Astrocyte (in vitro differentiated cells and primary cell): ENCODE measurements around the gene NPFFR1. TPM values are rescaled to one million over a fixed set of nuclear protein-coding genes. Genes with fewer than 3 reads are reported as not detected.

Source experiments
- DNase-seq: peaks from one replicate; pipeline ENCODE4 v3.0.0-alpha.2; 2010; ENCODE audit warnings: low read depth
- FAIRE-seq: peaks from 2 replicates; lab custom pipeline; 2011; peaks lifted over from hg19 to GRCh38; lab: Jason Lieb, UNC
- H2AFZ ChIP-seq: 2 replicates; pipeline ENCODE4 v1.6.0; 2012; ENCODE audit warnings: low read depth, low read length, inconsistent platforms
- H3K27ac ChIP-seq: 2 replicates; pipeline ENCODE4 v1.5.1; 2011; ENCODE audit warnings: low read depth, low read length, inconsistent platforms
- H3K27me3 ChIP-seq: 2 replicates; pipeline ENCODE4 v1.6.0; 2011; ENCODE audit warnings: low read length, inconsistent platforms; ENCODE audit not compliant: insufficient read depth
- H3K36me3 ChIP-seq: 2 replicates; pipeline ENCODE4 v1.5.1; 2011; ENCODE audit warnings: low read length, inconsistent platforms; ENCODE audit not compliant: insufficient read depth
- H3K4me1 ChIP-seq: 2 replicates; pipeline ENCODE4 v1.5.1; 2011; ENCODE audit warnings: low read length, inconsistent platforms; ENCODE audit not compliant: insufficient read depth
- H3K4me2 ChIP-seq: 2 replicates; pipeline ENCODE4 v1.6.0; 2012; ENCODE audit warnings: low read length, inconsistent platforms
- H3K4me3 ChIP-seq: 2 replicates; pipeline ENCODE4 v1.5.1; 2011; ENCODE audit warnings: low read depth, mild to moderate bottlenecking, low read length, inconsistent platforms; ENCODE audit not compliant: insufficient read depth
- H3K79me2 ChIP-seq: 2 replicates; pipeline ENCODE4 v1.6.0; 2012; ENCODE audit warnings: mild to moderate bottlenecking, low read length, inconsistent platforms; ENCODE audit not compliant: insufficient read depth
- H3K9ac ChIP-seq: 2 replicates; pipeline ENCODE4 v1.6.0; 2012; ENCODE audit warnings: mild to moderate bottlenecking, low read length, inconsistent platforms
- H3K9me3 ChIP-seq: 2 replicates; pipeline ENCODE4 v1.5.1; 2012; ENCODE audit warnings: low read depth, mild to moderate bottlenecking, low read length, inconsistent platforms; ENCODE audit not compliant: insufficient read depth
- H4K20me1 ChIP-seq: 2 replicates; pipeline ENCODE4 v1.6.0; 2012; ENCODE audit warnings: low read length, inconsistent platforms; ENCODE audit not compliant: insufficient read depth
- H3K27ac Mint-ChIP-seq: one replicate; pipeline ENCODE4 v1.8.0; 2021; ENCODE audit warnings: mild to moderate bottlenecking, mixed read lengths; ENCODE audit not compliant: unreplicated experiment
- H3K27me3 Mint-ChIP-seq: one replicate; pipeline ENCODE4 v1.8.0; 2021; ENCODE audit warnings: low read depth, mixed read lengths; ENCODE audit not compliant: unreplicated experiment
- H3K36me3 Mint-ChIP-seq: one replicate; pipeline ENCODE4 v1.8.0; 2021; ENCODE audit warnings: low read depth, mixed read lengths; ENCODE audit not compliant: unreplicated experiment
- H3K4me1 Mint-ChIP-seq: one replicate; pipeline ENCODE4 v1.8.0; 2021; ENCODE audit warnings: low read depth, mixed read lengths; ENCODE audit not compliant: unreplicated experiment
- H3K4me3 Mint-ChIP-seq: one replicate; pipeline ENCODE4 v1.8.0; 2021; ENCODE audit warnings: mild to moderate bottlenecking, moderate library complexity, mixed read lengths; ENCODE audit not compliant: unreplicated experiment
- H3K9me3 Mint-ChIP-seq: one replicate; pipeline ENCODE4 v1.8.0; 2021; ENCODE audit warnings: mild to moderate bottlenecking, mixed read lengths; ENCODE audit not compliant: unreplicated experiment
- CTCF ChIP-seq: IDR thresholded peaks from 2 replicates; pipeline ENCODE4 v1.5.1; 2011; ENCODE audit warnings: low read depth, mild to moderate bottlenecking, inconsistent platforms, low read length, moderate library complexity; ENCODE audit not compliant: insufficient read depth
- EZH2 ChIP-seq: IDR thresholded peaks from 2 replicates; pipeline ENCODE4 v1.6.1; 2012; ENCODE audit warnings: mild to moderate bottlenecking, low read length, inconsistent platforms; ENCODE audit not compliant: insufficient read depth
- total RNA-seq: library from RNA; stranded (reverse); gene quantifications from 2 replicates; pipeline ENCODE4 v1.2.1, GENCODE V29; 2021

NPFFR1 gene
- total RNA-seq, 1 donor from 2014 or later, result not detected

- TF ChIP-seq CTCF, result no peak
- no peak for TF ChIP-seq EZH2
- Histone ChIP-seq H3K4me1 (peaks cover 12% of the 10 kb centered on the region), H3K9ac (no peak overlapping the region), H3K79me2 (no peaks in the 10 kb centered on the region), H3K4me2 (no peak overlapping the region), H4K20me1 (peaks cover 11% of the 10 kb centered on the region), H3K9me3 (peaks cover 3% of the 10 kb centered on the region), H2AFZ (no peak overlapping the region), H3K4me3 (no peak overlapping the region), H3K27ac (no peak overlapping the region), H3K36me3 (no peaks in the 10 kb centered on the region), H3K27me3 (no peaks in the 10 kb centered on the region)
- DNase-seq (peak; percentile 13), FAIRE-seq (no peak)
- H3K36me3 Mint-ChIP-seq, result no peaks in the 10 kb centered on the region
- no peak overlapping the region for H3K27ac Mint-ChIP-seq
- no peak overlapping the region for H3K4me3 Mint-ChIP-seq
- H3K9me3 Mint-ChIP-seq, result peaks cover 3% of the 10 kb centered on the region
- H3K4me1 Mint-ChIP-seq, result peaks cover 25% of the 10 kb centered on the region
- peaks cover 4% of the 10 kb centered on the region for H3K27me3 Mint-ChIP-seq
These were observed 45.2 kb upstream of the NPFFR1 start for GRCh38 chr10:70328967-70329366.

- Histone ChIP-seq H2AFZ (no peak overlapping the region), H3K9ac (no peak overlapping the region), H3K4me1 (peaks cover 12% of the 10 kb centered on the region), H3K27me3 (no peaks in the 10 kb centered on the region), H4K20me1 (peaks cover 8% of the 10 kb centered on the region), H3K79me2 (no peaks in the 10 kb centered on the region), H3K9me3 (no peaks in the 10 kb centered on the region), H3K4me2 (no peak overlapping the region), H3K27ac (no peak overlapping the region), H3K4me3 (no peak overlapping the region), H3K36me3 (no peaks in the 10 kb centered on the region)
- no peak for TF ChIP-seq EZH2
- no peak for TF ChIP-seq CTCF
- Mint-ChIP-seq H3K27ac (no peak overlapping the region), H3K9me3 (peaks cover 3% of the 10 kb centered on the region), H3K36me3 (no peaks in the 10 kb centered on the region), H3K4me3 (no peak overlapping the region), H3K27me3 (peaks cover 6% of the 10 kb centered on the region), H3K4me1 (peaks cover 25% of the 10 kb centered on the region)
- no peak for DNase-seq
- no peak for FAIRE-seq
These were observed 44.2 kb upstream of the NPFFR1 start for GRCh38 chr10:70328018-70328417.

- Histone ChIP-seq H3K27ac (no peak overlapping the region), H3K79me2 (no peaks in the 10 kb centered on the region), H3K27me3 (no peaks in the 10 kb centered on the region), H3K36me3 (no peaks in the 10 kb centered on the region), H4K20me1 (no peaks in the 10 kb centered on the region), H3K4me2 (no peak overlapping the region), H3K9ac (no peak overlapping the region), H3K4me1 (no peaks in the 10 kb centered on the region), H2AFZ (no peak overlapping the region), H3K9me3 (no peaks in the 10 kb centered on the region), H3K4me3 (no peak overlapping the region)
- Mint-ChIP-seq H3K27me3 (peaks cover 10% of the 10 kb centered on the region), H3K4me1 (peaks cover 10% of the 10 kb centered on the region), H3K9me3 (peaks cover 3% of the 10 kb centered on the region), H3K27ac (no peak overlapping the region), H3K4me3 (no peak overlapping the region), H3K36me3 (peaks cover 2% of the 10 kb centered on the region)
- TF ChIP-seq EZH2 (no peak), CTCF (no peak)
- no peak for DNase-seq
- no peak for FAIRE-seq
These were observed 41.4 kb upstream of the NPFFR1 start for GRCh38 chr10:70324951-70325781.
